DMS 273 (cell line): ENCODE data around the gene TBL1XR1.

Experiments
- DNase-seq: peaks from one replicate; lab custom pipeline; 2025; ENCODE audit not compliant: unreplicated experiment; lab: John Stamatoyannopoulos, UW

Gene TBL1XR1

GRCh38 chr3:177110386-177110785, 86.9 kb downstream of the TBL1XR1 start:
- no peak for DNase-seq

DNA sequence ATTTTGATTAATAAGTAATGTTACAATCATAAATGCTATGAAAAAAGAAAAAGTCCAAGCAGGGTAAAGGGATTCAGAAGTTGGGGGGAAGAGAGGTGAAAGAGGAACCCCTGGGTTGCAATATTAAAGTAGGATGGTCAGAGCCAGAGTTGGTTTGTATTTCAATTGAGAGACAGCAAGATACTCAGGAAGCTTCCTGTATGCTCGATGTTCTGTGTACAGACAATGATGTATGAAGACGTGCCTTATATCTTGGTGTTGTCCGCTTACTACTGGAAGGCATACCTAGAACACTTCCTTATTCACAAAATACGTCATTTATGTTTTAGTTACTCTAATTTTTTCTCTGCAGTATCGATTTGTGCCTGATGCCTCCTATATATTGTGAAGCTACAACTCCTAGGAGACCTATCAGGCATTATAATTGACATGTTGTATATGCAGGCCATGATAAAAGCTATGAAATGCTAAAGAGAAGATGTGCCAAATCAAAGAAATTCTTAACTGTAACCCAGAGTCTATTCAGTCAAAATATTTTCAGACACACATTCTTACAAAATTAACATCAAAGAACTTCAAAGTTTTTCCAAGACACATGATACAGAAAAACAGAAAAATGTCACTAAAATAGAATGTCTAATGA, 87.5 kb downstream of the TBL1XR1 start:
- no peak for DNase-seq

GRCh38 chr3:177108648-177109047, 88.6 kb downstream of the TBL1XR1 start:
- no peak for DNase-seq

GRCh38 chr3:177107461-177108239, 89.6 kb downstream of the TBL1XR1 start:
- no peak for DNase-seq

- no peak for DNase-seq
These were observed 90.7 kb downstream of the TBL1XR1 start for GRCh38 chr3:177106594-177106993.

- DNase-seq = no peak
These were observed 91.1 kb downstream of the TBL1XR1 start for GRCh38 chr3:177106184-177106583.

DNA sequence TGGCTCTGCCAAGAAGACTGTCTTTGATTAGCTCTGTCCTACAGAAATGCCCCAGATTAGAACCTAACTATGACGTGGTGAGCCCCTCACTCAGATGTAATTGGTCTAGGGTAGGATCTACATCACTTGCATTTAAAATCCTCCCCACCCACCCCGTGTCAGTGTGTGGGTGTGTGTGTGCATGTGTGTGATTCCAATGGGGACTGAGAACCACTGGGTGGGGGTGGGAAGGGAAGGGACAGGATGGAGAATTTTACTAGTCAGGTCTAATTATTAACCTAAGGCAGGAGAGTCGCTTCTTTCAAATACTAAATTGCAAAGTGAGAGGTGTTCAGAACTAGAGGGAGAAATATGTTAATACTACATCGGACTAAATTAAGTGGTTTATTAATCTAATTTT, 91.7 kb downstream of the TBL1XR1 start:
- DNase-seq = no peak

DNA sequence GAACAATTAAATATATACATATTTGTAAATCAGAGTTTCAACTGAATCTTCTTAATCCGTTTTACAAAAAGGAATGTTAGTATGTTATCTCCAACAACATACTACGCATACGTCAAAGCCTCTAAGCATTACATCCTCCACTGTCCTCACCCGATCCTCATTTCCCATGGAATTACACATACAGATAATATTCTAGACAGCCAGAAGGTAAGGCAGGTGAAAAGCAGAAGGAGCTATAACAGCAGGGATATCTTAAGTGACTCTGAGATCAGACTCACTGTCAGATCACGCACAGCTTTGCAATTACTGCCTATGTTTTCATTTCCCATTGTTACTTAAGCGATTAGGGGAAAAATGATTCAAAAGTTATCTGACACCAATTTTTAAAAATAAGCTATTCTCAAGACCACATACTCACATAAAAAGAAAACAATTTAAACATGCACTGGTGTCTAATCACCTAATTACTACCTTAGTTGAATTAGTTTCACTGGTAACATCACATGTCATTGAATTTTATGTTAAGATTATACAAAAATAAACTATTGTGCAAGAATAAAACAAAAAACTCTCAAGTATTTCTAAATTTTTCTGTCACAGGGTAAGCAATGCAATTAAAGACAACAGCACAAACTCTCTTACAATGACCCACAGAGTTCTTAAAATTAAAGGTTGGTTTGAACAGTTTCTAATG, 92.8 kb downstream of the TBL1XR1 start:
- no peak for DNase-seq

GRCh38 chr3:177102553-177102952, 94.7 kb downstream of the TBL1XR1 start:
- DNase-seq = no peak

DNA sequence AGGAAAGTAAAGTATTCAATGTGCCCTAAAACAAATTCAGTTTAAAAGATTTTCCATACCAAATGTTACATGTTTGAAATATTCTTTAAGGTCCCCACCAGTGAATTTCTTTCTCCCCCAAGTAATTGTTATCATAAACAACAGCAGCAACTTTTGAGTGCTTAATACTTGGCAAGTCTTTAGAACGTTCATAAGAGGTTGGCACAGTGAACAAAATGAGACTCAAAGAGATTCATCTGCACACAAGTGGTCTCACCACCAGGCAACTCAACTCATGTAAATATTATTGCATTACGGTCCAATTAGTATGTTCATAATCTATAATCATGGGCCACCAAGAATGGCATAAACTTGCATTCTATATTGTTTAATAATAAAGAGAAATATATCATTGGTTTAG, 98.7 kb downstream of the TBL1XR1 start:
- DNase-seq = no peak

- DNase-seq = no peak
These were observed 100.7 kb downstream of the TBL1XR1 start for GRCh38 chr3:177096615-177097014.

DNA sequence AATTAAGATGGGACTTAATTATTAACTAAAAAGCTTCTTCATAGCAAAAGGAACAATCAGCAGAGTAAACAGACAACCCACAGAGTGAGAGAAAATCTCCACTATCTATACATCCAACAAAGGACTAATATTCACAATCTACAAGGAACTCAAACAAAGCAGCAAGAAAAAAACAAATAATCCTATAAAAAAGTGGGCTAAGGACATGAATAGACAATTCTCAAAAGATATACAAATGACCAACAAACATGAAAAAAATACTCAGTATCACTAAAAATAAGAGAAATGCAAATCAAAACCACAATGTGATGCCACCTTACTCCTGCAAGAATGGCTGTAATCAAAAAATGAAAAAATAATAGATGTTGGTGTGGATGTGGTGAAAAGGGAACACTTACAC, 103.3 kb downstream of the TBL1XR1 start:
- DNase-seq = no peak

- DNase-seq = no peak
These were observed 107.4 kb downstream of the TBL1XR1 start for GRCh38 chr3:177089901-177090300.

GRCh38 chr3:177089110-177089509, 108.2 kb downstream of the TBL1XR1 start:
- DNase-seq = no peak

- no peak for DNase-seq
These were observed 111.5 kb downstream of the TBL1XR1 start for GRCh38 chr3:177085794-177086193.

DNA sequence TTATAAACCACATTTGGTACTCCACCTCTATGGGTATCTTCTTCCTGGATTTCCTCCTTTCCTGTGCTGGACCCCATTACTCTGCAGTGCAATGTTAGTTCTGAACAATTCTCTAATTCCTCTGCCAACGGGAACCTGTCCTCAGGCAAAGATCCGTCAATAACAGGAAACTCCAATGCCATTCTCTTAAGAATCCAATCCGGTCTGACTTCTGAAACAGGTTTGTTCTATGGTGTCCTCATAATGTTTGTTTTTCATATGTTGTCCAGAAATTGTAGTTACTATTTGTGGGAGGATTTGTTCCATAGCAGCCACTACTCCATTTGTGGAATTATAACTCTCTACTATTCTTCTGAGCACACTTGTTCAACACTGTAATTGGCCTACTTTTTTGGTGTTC, 112.7 kb downstream of the TBL1XR1 start:
- no peak for DNase-seq

GRCh38 chr3:177080122-177080521, 117.2 kb downstream of the TBL1XR1 start:
- no peak for DNase-seq

- DNase-seq = no peak
These were observed 117.6 kb downstream of the TBL1XR1 start for GRCh38 chr3:177079684-177080083.

DNA sequence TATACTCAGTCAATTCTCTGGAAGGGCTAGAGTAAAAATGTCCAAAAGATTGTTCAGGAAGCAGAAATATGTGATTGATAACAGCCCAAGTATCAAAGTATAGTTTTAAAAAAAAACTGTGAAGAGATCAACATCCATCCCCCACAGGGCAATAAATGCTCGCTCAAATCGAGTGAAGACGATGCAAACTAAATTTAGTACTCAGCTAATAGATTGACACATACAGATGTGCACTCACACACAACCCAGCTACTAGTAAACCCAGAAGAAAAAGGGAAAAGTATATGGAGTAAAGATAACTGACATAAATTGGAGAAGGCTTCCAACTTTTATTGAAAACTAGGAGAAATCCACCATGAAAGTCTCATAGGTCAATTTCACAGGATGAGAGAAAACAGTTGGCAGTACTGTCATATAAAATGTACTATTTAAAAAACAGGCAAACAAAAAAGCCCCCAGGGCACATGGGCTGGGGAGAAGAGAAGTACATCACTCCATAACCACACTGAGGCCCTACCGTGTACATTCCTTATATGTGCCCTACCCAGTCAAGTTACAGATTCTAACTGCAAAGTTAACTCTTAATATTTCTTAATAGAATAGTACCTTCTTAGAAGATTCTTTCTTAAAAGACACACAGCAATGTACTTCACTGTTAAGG, 125.7 kb downstream of the TBL1XR1 start:
- no peak for DNase-seq

DNA sequence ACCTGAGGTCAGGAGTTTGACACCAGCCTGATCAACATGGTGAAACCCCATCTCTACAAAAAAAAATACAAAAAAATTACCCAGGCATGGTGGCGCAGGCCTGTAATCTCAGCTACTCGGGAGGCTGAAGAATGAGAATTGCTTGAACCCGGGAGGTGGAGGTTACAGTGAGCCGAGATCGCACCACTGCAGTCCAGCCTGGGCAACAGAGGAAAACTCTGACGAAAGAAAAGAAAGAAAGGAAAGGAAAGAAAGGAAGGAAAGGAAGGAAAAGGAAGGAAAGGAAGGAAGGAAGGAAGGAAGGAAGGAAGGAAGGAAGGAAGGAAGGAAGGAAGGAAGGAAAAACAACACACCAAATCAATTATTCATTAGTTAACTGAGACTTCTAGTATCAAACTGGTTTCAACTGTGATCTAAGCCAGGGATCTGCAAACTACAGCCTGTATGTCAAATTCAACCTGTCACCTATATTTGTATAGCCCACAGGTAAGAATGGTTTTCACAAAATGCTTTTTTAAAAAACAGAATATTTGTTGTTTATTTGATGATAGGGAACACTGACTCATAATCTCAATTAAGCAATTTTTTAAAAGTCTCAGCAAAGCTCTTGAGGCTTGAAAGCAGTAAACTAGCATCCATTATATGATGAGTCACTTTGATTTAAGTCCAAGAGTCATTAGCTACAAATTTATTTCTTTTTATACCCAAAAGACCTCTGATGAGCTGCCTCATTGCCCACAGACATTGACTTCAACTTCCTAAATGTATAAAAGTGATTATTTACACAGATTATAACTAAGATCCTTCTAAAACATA, 127.6 kb downstream of the TBL1XR1 start:
- no peak for DNase-seq

DNA sequence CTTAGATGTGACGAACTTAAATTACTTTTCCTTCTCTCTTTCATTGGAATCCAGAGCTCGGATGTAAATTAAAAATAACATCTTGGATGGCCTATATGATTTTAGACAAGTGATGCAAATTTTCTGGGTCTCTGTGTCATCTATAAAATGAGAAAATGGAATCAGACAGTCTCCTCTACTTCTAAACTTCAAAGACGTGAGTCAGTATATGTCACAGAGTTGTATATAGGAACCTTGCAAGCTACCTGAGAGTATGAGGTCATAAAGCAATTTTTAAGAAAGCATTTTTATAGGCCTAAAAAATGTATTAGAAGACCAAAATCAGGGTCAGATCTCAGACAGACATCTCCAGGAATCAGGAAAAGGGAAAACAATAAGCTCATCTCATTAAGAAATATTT, 128.3 kb downstream of the TBL1XR1 start:
- DNase-seq = no peak
